Retinal pigment epithelial cell (primary cell): Measurements from ENCODE around the gene ROBO3.

Source experiments
- DNase-seq: peaks from one replicate; pipeline ENCODE4 v3.0.0-alpha.2; 2010; ENCODE audit warnings: low read depth
- H3K4me3 ChIP-seq: 2 replicates; pipeline ENCODE4 v1.5.1; 2011; ENCODE audit warnings: mild to moderate bottlenecking, low read length, control low read depth, moderate library complexity
- TF ChIP-seq, protein P1 (sequence below): conservative IDR thresholded peaks from 2 replicates; pipeline ENCODE4 v1.5.1; 2011; ENCODE audit warnings: low read depth, low read length, control low read depth, inconsistent platforms

ROBO3 gene

DNA sequence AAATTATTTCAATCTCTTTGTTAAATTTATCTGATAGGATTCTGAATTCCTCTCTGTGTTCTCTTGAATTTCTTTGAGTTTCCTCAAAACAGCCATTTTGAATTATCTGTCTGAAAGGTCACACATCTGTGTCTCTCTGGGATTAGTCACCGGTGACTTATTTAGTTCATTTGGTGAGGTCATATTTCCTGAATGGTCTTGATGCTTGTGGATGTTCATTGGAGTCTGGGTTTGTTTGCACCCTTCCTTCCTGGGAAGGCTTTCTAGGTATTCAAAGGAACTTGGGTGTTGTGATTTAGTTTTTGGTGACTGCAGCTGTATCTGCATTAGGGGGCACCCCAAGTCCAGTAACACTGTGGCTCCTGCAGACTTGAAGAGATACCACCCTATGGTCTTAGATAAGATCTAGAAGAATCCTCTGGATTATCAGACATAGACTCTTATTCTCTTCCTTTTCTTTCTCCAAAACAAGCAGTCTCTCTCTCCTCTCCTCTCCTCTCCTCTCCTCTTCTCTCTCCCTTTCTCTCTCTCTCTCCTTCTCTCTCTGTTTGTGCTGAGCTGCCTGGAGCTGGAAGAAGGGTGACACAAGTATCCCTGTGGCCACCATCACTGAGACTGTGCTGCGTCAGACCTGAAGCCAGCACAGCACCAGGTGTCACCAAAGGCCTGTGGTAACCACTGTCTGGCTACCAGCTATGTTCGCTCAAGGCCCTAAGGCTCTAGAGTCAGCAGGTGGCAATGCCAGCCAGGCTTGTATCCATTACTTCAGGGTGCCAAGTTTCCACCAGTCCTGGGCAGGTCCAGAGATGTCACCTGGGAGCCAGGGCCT is 50.5 kb downstream of the ROBO3 start:
- TF ChIP-seq, protein P1, sequence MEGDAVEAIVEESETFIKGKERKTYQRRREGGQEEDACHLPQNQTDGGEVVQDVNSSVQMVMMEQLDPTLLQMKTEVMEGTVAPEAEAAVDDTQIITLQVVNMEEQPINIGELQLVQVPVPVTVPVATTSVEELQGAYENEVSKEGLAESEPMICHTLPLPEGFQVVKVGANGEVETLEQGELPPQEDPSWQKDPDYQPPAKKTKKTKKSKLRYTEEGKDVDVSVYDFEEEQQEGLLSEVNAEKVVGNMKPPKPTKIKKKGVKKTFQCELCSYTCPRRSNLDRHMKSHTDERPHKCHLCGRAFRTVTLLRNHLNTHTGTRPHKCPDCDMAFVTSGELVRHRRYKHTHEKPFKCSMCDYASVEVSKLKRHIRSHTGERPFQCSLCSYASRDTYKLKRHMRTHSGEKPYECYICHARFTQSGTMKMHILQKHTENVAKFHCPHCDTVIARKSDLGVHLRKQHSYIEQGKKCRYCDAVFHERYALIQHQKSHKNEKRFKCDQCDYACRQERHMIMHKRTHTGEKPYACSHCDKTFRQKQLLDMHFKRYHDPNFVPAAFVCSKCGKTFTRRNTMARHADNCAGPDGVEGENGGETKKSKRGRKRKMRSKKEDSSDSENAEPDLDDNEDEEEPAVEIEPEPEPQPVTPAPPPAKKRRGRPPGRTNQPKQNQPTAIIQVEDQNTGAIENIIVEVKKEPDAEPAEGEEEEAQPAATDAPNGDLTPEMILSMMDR, result no peak
- no peak for DNase-seq

GRCh38 chr11:124916370-124916710 is 51.1 kb downstream of the ROBO3 start:
- TF ChIP-seq, protein P1, result no peak
- H3K4me3 ChIP-seq, result no peak overlapping the region
- DNase-seq, result no peak

More for the DNA sequence above, 50.5 kb downstream of the ROBO3 start:
- no peak overlapping the region for H3K4me3 ChIP-seq

DNA sequence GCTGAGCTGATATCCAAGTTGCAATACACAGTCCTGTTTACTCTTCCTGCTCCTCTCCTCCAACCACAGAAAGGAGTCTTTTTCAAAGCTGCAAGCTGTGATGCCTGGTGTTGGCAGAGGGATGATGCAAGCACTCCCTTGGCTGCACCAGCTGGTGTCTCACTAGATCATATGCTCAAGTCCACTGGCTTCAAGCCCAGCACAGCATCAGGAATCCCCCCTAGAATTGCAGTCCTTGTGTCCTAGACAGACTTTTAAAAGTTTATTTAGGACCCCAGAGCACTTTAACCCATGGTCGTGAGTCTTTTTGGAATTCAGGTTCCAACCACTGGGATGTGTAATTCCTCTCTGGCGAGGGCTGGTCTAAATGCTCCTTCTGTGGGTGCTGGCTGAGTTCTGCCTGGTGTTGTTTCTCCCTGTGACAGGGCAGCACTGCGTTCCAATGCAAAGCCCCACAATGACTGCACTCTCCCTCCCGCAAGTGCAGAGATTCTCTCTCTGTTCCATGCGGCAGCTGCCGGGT is 51.9 kb downstream of the ROBO3 start:
- TF ChIP-seq, protein P1, result no peak
- DNase-seq, result no peak
- no peak overlapping the region for H3K4me3 ChIP-seq

DNA sequence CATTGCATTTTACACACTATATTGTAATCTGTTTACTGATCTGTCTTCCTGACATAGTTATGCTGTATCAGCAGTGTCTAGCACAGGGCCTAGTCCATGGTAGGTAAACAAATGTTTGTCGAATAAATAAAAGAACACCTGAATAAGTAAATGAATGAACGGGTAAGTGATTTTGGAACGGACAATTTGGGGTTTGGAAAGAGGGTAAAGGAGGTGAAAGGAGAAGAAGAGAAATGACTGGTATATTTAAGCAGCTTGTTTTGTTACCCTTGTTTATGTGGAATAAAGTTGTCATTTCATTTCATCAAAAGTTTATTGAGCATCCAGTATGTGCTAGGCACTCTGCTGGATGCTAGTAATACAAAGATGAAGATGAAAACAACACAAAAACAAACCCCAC is 53.7 kb downstream of the ROBO3 start, which contains the start of gene HEPN1:
TSS of gene HEPN1 (plus strand) at position 301 of the 400 bp plus-strand sequence.
- H3K4me3 ChIP-seq, result no peak within 1 kb of the TSS
- TF ChIP-seq, protein P1, result no peak
- DNase-seq, result no peak

DNA sequence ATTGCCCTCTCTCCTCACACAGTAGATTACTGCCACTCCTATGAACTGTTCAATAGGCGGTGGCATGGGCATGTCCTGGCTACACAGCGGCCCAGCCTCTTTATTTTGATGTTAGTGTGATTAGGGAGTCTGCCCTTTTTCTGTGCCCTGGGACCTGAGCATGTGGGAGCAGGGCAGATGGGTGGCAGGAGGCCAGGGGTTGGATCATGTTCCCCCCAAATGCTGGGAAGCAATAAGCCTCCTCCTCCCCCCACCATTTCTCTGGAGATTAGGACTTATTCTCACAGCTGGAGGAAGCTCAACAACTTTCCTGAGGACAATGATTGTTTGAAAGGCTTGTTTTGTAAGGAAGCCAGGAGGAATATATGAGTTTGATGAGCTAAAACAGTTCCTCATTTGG is 54.7 kb downstream of the ROBO3 start:
- TF ChIP-seq, protein P1, result no peak
- no peak for DNase-seq
- H3K4me3 ChIP-seq, result no peak overlapping the region

GRCh38 chr11:124920356-124920755 is 55.1 kb downstream of the ROBO3 start:
- no peak for DNase-seq
- peak overlapping the region; percentile 28 for H3K4me3 ChIP-seq
- TF ChIP-seq, protein P1, result no peak
